K562 (cell line): ENCODE measurements around the gene RIN3. TPM values are rescaled to one million over a fixed set of nuclear protein-coding genes. Genes with fewer than 3 reads are reported as not detected.

Experiments
- ATAC-seq: fragments of 200-7000 bp; cut with Tn5 transposase; 3 replicates; pipeline ENCODE4 v1.9.1; 2020; ENCODE audit warnings: moderate library complexity
- BruUV-seq: library from RNA; stranded (reverse); fragments of 400-500 nt; replicated peaks from 2 replicates; lab custom pipeline; 2021; lab: Mats Ljungman, UMichigan
- CTCF ChIA-PET: fragments of 300-600 bp; formaldehyde crosslinking; extraction: SDS; loops from one replicate; lab custom pipeline; 2021; ENCODE audit warnings: low intra/inter-chr PET ratio; lab: Yijun Ruan, JAX
- POLR2A ChIA-PET: fragments of 300-600, 350-650 bp; sonication (Branson Sonifier 250); formaldehyde crosslinking; extraction: SDS; loops from one replicate; lab custom pipeline; 2021; ENCODE audit warnings: antibody characterized with exemption, inconsistent platforms; lab: Yijun Ruan, JAX
- DNase-seq, 4 experiments: peaks; one replicate each; pipeline versions ENCODE4 v3.0.0 to v3.0.0-alpha.2; 2011 to 2018; ENCODE audit warnings: low spot score in 3 of 4, mixed read lengths in 3 of 4; ENCODE audit errors: extremely low read depth in 1 of 4
- FAIRE-seq: peaks from 2 replicates; lab custom pipeline; 2011; peaks lifted over from hg19 to GRCh38; lab: Jason Lieb, UNC
- H2AFZ ChIP-seq: 2 replicates; pipeline ENCODE4 v1.6.0; 2011; ENCODE audit warnings: low read depth, low read length, control low read depth, inconsistent platforms
- H3K27ac ChIP-seq: fragments of 200-600 bp; 3 replicates; pipeline ENCODE4 v1.8.0; 2011; ENCODE audit warnings: low read depth, mild to moderate bottlenecking, control low read depth, inconsistent platforms, low read length, moderate library complexity, mixed read lengths; ENCODE audit errors: extremely low read depth
- H3K27me3 ChIP-seq, 2 experiments: fragments of 300-600 bp in 1 of 2; 2 replicates in 1 of 2; 3 replicates in 1 of 2; pipeline versions ENCODE4 v1.6.0 to v1.8.0; 2011; ENCODE audit warnings: inconsistent platforms in 2 of 2, low read length in 2 of 2, mild to moderate bottlenecking in 1 of 2, mixed read lengths in 1 of 2, moderate library complexity in 1 of 2; ENCODE audit not compliant: control insufficient read depth in 2 of 2, insufficient read depth in 2 of 2
- H3K36me3 ChIP-seq: fragments of 300-600 bp; 3 replicates; pipeline ENCODE4 v1.8.0; 2011; ENCODE audit warnings: mild to moderate bottlenecking, low read length, inconsistent platforms; ENCODE audit not compliant: control insufficient read depth, insufficient read depth
- H3K4me1 ChIP-seq, 2 experiments: fragments of 200-600 bp in 1 of 2; replicated peaks in 1 of 2; 2 replicates in 1 of 2; 3 replicates in 1 of 2; pipeline versions ENCODE4 v1.5.1 to v1.8.0; 2011; ENCODE audit warnings: inconsistent platforms in 2 of 2, low read length in 2 of 2, mild to moderate bottlenecking in 1 of 2, mixed read lengths in 1 of 2, moderate library complexity in 1 of 2; ENCODE audit not compliant: control insufficient read depth in 2 of 2, insufficient read depth in 2 of 2
- H3K4me2 ChIP-seq: 2 replicates; pipeline ENCODE4 v1.6.1; 2011; ENCODE audit warnings: low read length, control low read depth, inconsistent platforms, mixed read lengths; ENCODE audit not compliant: insufficient read depth
- H3K4me3 ChIP-seq: fragments of 200-600 bp; sonication (generic), shearing (Covaris generic); 2 replicates; pipeline ENCODE4 v1.5.1; 2016; ENCODE audit warnings: control low read depth, inconsistent platforms
- H3K79me2 ChIP-seq: fragments of 200-600 bp; 3 replicates; pipeline ENCODE4 v1.8.0; 2011; ENCODE audit warnings: low read length, inconsistent platforms; ENCODE audit not compliant: control insufficient read depth, insufficient read depth
- H3K9ac ChIP-seq, 2 experiments: 2 replicates each; pipeline versions ENCODE4 v1.6.0 to v1.6.1; 2011; ENCODE audit warnings: low read depth in 2 of 2, low read length in 2 of 2, control low read depth in 1 of 2, inconsistent platforms in 1 of 2, mild to moderate bottlenecking in 1 of 2, mixed read lengths in 1 of 2; ENCODE audit not compliant: insufficient read depth in 1 of 2
- H3K9me1 ChIP-seq: one replicate; pipeline ENCODE4 v1.6.0; 2011; ENCODE audit warnings: inconsistent platforms, mild to moderate bottlenecking, low read length, moderate library complexity; ENCODE audit not compliant: control insufficient read depth, insufficient read depth
- H3K9me3 ChIP-seq: replicated peaks from 2 replicates; pipeline ENCODE4 v1.5.1; 2011; ENCODE audit warnings: low read depth, low read length, inconsistent platforms; ENCODE audit not compliant: control insufficient read depth, insufficient read depth
- H4K20me1 ChIP-seq: replicated peaks from 2 replicates; pipeline ENCODE4 v1.6.1; 2011; ENCODE audit warnings: low read length, inconsistent platforms, mixed read lengths; ENCODE audit not compliant: control insufficient read depth, insufficient read depth
- ARID3A ChIP-seq: IDR thresholded peaks from 2 replicates; pipeline ENCODE4 v1.6.1; 2012; ENCODE audit warnings: low read depth, low read length, improper control_type of control experiment, borderline replicate concordance
- BRCA1 ChIP-seq, 2 experiments: fragments of 450-650 bp in 1 of 2; sonication (generic) in 1 of 2; formaldehyde crosslinking in 1 of 2; IDR thresholded peaks; 2 replicates each; pipeline versions ENCODE4 v1.5.0 to v1.6.1; 2017 to 2020; ENCODE audit warnings: mild to moderate bottlenecking in 1 of 2, missing genetic modification reagents in 1 of 2
- CREM ChIP-seq: IDR thresholded peaks from 2 replicates; pipeline ENCODE4 v1.6.1; 2014; ENCODE audit warnings: antibody characterized with exemption, low read depth
- EGR1 ChIP-seq: fragments of 450-650 bp; conservative IDR thresholded peaks from 2 replicates; pipeline ENCODE4 v1.6.1; 2017; ENCODE audit warnings: mild to moderate bottlenecking
- ETV1 ChIP-seq: fragments of 450-650 bp; conservative IDR thresholded peaks from 2 replicates; pipeline ENCODE4 v1.6.1; 2016; ENCODE audit warnings: missing genetic modification characterization, control low read depth, low read depth, missing compliant biosample characterization
- FOSL1 ChIP-seq: fragments of 200-800 bp; sonication (Bioruptor generic); conservative IDR thresholded peaks from 2 replicates; pipeline ENCODE4 v1.6.1; 2016; ENCODE audit warnings: missing genetic modification characterization, missing compliant biosample characterization
- FUS ChIP-seq: fragments of 200-400 bp; formaldehyde crosslinking; optimal IDR thresholded peaks from 2 replicates; pipeline ENCODE3; 2017; ENCODE audit warnings: low read depth, low read length
- HBP1 ChIP-seq: fragments of 450-650 bp; formaldehyde crosslinking; IDR thresholded peaks from 2 replicates; pipeline ENCODE4 v1.4.0; 2022; ENCODE audit warnings: missing genetic modification characterization
- KAT8 ChIP-seq: fragments of 450-650 bp; IDR thresholded peaks from 2 replicates; pipeline ENCODE4 v1.6.1; 2016; ENCODE audit warnings: low read depth, mild to moderate bottlenecking
- MTA2 ChIP-seq: fragments of 450-650 bp; IDR thresholded peaks from 2 replicates; pipeline ENCODE4 v1.6.1; 2016; ENCODE audit warnings: low read depth
- MTA3 ChIP-seq: fragments of 450-650 bp; formaldehyde crosslinking; IDR thresholded peaks from 2 replicates; pipeline ENCODE4 v1.6.1; 2017; ENCODE audit warnings: mild to moderate bottlenecking, borderline replicate concordance
- PURB ChIP-seq: sonication (generic); formaldehyde crosslinking; IDR thresholded peaks from 2 replicates; pipeline ENCODE4 v1.9.0; 2021; ENCODE audit warnings: low read depth, mild to moderate bottlenecking, missing genetic modification reagents
- RBFOX2 ChIP-seq: fragments of 200-400 bp; formaldehyde crosslinking; IDR thresholded peaks from 2 replicates; pipeline ENCODE4 v1.6.1; 2017; ENCODE audit warnings: low read depth, mild to moderate bottlenecking, low read length, moderate library complexity
- TARDBP ChIP-seq: fragments of 450-650 bp; IDR thresholded peaks from 2 replicates; pipeline ENCODE4 v1.6.1; 2016
- ZFP30 ChIP-seq: fragments of 250-450 bp; sonication (Bioruptor Pico); IDR thresholded peaks from 2 replicates; pipeline ENCODE4 v1.8.0; 2022; ENCODE audit warnings: moderate library complexity, mild to moderate bottlenecking, inconsistent platforms, borderline replicate concordance
- ZKSCAN3 ChIP-seq: fragments of 250-450 bp; sonication (Bioruptor Pico); IDR thresholded peaks from 2 replicates; pipeline ENCODE4 v1.4.0; 2020
- ZKSCAN8 ChIP-seq: fragments of 200-800 bp; sonication (Bioruptor generic); IDR thresholded peaks from 2 replicates; pipeline ENCODE4 v1.6.1; 2016; ENCODE audit warnings: missing genetic modification characterization, missing compliant biosample characterization
- ZNF121 ChIP-seq: sonication (generic); formaldehyde crosslinking; conservative IDR thresholded peaks from 2 replicates; pipeline ENCODE4 v1.8.0; 2022; ENCODE audit warnings: missing genetic modification reagents
- ZNF347 ChIP-seq: fragments of 450-650 bp; formaldehyde crosslinking; IDR thresholded peaks from 2 replicates; pipeline ENCODE4 v1.4.0; 2020; ENCODE audit warnings: low read depth, mild to moderate bottlenecking, moderate library complexity
- WGBS: fragments of 100-300 bp; shearing (Covaris generic); methylation state at CpG from one replicate; pipeline ENCODE4 v1.1.6; 2016; ENCODE audit warnings: low coverage, mixed read lengths; ENCODE audit not compliant: insufficient coverage; ENCODE audit errors: missing lambda C conversion rate; 5-methylcytosine and 5-hydroxymethylcytosine counted together
- in situ Hi-C: fragments of 300-500 bp; cut with MboI; formaldehyde crosslinking; loops from 4 replicates; pipeline ENCODE4 v1.15.0; 2018; ENCODE audit warnings: inconsistent platforms, mixed read lengths
- intact Hi-C: fragments of 100-400 bp; cut with micrococcal nuclease; formaldehyde crosslinking; loops from 2 replicates; pipeline ENCODE4 v1.14.2; 2022
- polyA plus RNA-seq, 8 experiments: library from polyadenylated mRNA; depleted of rRNA in 4 of 8; stranded (reverse) in 5 of 8; unstranded in 3 of 8; fragments of >200 nt; fragmentation: Nextera tagmentation in 2 of 8; fragmentation: Illumina TruSeq in 1 of 8; extraction: Ambion mirVana in 2 of 8; extraction: Trizol in 1 of 8; gene quantifications; 2 replicates each; pipeline versions ENCODE4 v1.2.1 to v1.2.3, GENCODE V29; 2011 to 2014; ENCODE audit warnings: inconsistent platforms in 1 of 8, missing spikeins in 1 of 8
- total RNA-seq, 7 experiments: library from RNA; depleted of rRNA in 6 of 7; stranded (reverse); fragments of >200 nt in 6 of 7; fragmentation: Illumina TruSeq in 2 of 7; extraction: Trizol in 2 of 7; gene quantifications; 2 replicates each; pipeline versions ENCODE4 v1.2.1 to v1.2.3, GENCODE V29; 2011 to 2021; ENCODE audit warnings: low replicate concordance in 1 of 7

Gene RIN3
- total and polyA plus RNA-seq, 9 of the 15 experiments (the other 6 are each of a cell fraction or from before 2014, with no cell fraction given) = 0.01 to 0.49 (median 0.08) TPM; not detected in 5

GRCh38 chr14:92709340-92710000 is 195.9 kb downstream of the RIN3 start:
- no TSS peak for BruUV-seq

More at GRCh38 chr14:92709340-92710000, 195.9 kb downstream of the RIN3 start:
- ChIA-PET CTCF (no interaction called here), POLR2A (interaction anchor here (0.8 kb wide), 1 partner anchor 46 kb away, joined by 3 read pairs; no protein-coding TSS in a partner anchor)
- DNase-seq (no peak), ATAC-seq (no peak), FAIRE-seq (no peak)
- H4K20me1 ChIP-seq = no peaks in the 10 kb centered on the region
- H3K4me1 ChIP-seq = no peaks in the 10 kb centered on the region
- no peak overlapping the region for H3K4me2 ChIP-seq
- H3K9me1 ChIP-seq = no peaks in the 10 kb centered on the region
- intact Hi-C loops = no loop called here
- no peak overlapping the region for H3K9ac ChIP-seq
- no peak overlapping the region for H2AFZ ChIP-seq
- H3K27ac ChIP-seq = no peak overlapping the region
- peaks cover 4 to 57% of the 10 kb centered on the region in 2 experiments; a peak in 4 of 5 replicates for H3K27me3 ChIP-seq
- no peaks in the 10 kb centered on the region for H3K79me2 ChIP-seq
- no peaks in the 10 kb centered on the region for H3K9me3 ChIP-seq
- H3K36me3 ChIP-seq = no peaks in the 10 kb centered on the region
- TF ChIP-seq RBFOX2 (no peak), HBP1 (CRISPR knock-in tag) (no peak), PURB (CRISPR knock-in tag) (no peak), MTA2 (no peak), ARID3A (no peak), TARDBP (no peak), ZNF347 (CRISPR knock-in tag) (no peak), EGR1 (no peak), FOSL1 (tag) (no peak), FUS (no peak), BRCA1 (IDR thresholded peaks at IDR 0.05) (no peak), BRCA1 (CRISPR knock-in tag; IDR thresholded peaks at IDR 0.05) (no peak), CREM (no peak), ZFP30 (no peak), ETV1 (tag) (no peak), MTA3 (no peak), KAT8 (no peak), ZKSCAN8 (CRISPR knock-in tag) (no peak), ZKSCAN3 (CRISPR knock-in tag) (no peak), ZNF121 (CRISPR knock-in tag) (no peak)
- in situ Hi-C loops = no loop called here
- WGBS = 2% methylated on average over 12 of the region's 13 CpGs
- H3K4me3 ChIP-seq = no peak overlapping the region
